CD4-positive, CD25-positive, alpha-beta regulatory T cell (primary cell): ENCODE measurements around the gene TAF5L. TPM values are rescaled to one million over a fixed set of nuclear protein-coding genes. Genes with fewer than 3 reads are reported as not detected.

ENCODE experiments used
- ATAC-seq, 2 donors: fragments of 150-1000 bp; cut with Tn5 transposase; one replicate each; pipeline ENCODE4 v1.10.0; 2021; ENCODE audit warnings: low read depth in 2 of 2, moderate number of reproducible peaks in 2 of 2, moderate library complexity in 1 of 2
- DNase-seq, 3 donors: peaks; one replicate each; pipeline versions ENCODE4 v3.0.0 to v3.0.0-alpha.2; 2012 to 2022; ENCODE audit warnings: mixed read lengths in 1 of 3
- H3K27ac ChIP-seq: one replicate; pipeline ENCODE4 v1.7.0; 2013; ENCODE audit warnings: mild to moderate bottlenecking, low read length; ENCODE audit not compliant: insufficient read depth, poor library complexity, severe bottlenecking
- H3K27me3 ChIP-seq: one replicate; pipeline ENCODE4 v1.7.0; 2013; ENCODE audit warnings: low read length; ENCODE audit not compliant: control insufficient read depth, insufficient read depth
- H3K36me3 ChIP-seq: one replicate; pipeline ENCODE4 v1.7.0; 2013; ENCODE audit warnings: mild to moderate bottlenecking, low read length, moderate library complexity; ENCODE audit not compliant: control insufficient read depth, insufficient read depth
- H3K4me1 ChIP-seq: 2 replicates; pipeline ENCODE4 v1.7.0; 2013; ENCODE audit warnings: mild to moderate bottlenecking, low read length; ENCODE audit not compliant: insufficient read depth, control insufficient read depth, poor library complexity, severe bottlenecking
- H3K4me3 ChIP-seq: one replicate; pipeline ENCODE4 v1.7.0; 2013; ENCODE audit warnings: low read depth, mild to moderate bottlenecking, low read length, moderate library complexity
- H3K9me3 ChIP-seq, 2 experiments: 1 replicate in 1 of 2; 2 replicates in 1 of 2; pipeline ENCODE4 v1.7.0; 2013; ENCODE audit warnings: low read length in 2 of 2, mild to moderate bottlenecking in 1 of 2, moderate library complexity in 1 of 2; ENCODE audit not compliant: control insufficient read depth in 2 of 2
- H3K27ac Mint-ChIP-seq, 3 donors: one replicate each; pipeline ENCODE4 v1.8.0; 2020 to 2022; ENCODE audit warnings: mild to moderate bottlenecking in 3 of 3, mixed read lengths in 3 of 3, moderate library complexity in 2 of 3
- H3K27me3 Mint-ChIP-seq: one replicate; pipeline ENCODE4 v1.8.0; 2022; ENCODE audit warnings: mild to moderate bottlenecking, mixed read lengths
- H3K36me3 Mint-ChIP-seq: one replicate; pipeline ENCODE4 v1.8.0; 2020; ENCODE audit warnings: mixed read lengths
- H3K4me1 Mint-ChIP-seq, 4 donors: one replicate each; pipeline ENCODE4 v1.8.0; 2020 to 2022; ENCODE audit warnings: mixed read lengths in 4 of 4, mild to moderate bottlenecking in 1 of 4
- H3K4me3 Mint-ChIP-seq, 4 donors: one replicate each; pipeline ENCODE4 v1.8.0; 2020 to 2022; ENCODE audit warnings: mild to moderate bottlenecking in 4 of 4, mixed read lengths in 4 of 4, moderate library complexity in 3 of 4
- H3K9me3 Mint-ChIP-seq, 7 donors: one replicate each; pipeline ENCODE4 v1.8.0; 2020 to 2022; ENCODE audit warnings: mixed read lengths in 7 of 7, mild to moderate bottlenecking in 3 of 7, moderate library complexity in 2 of 7
- polyA plus RNA-seq, 4 donors: library from polyadenylated mRNA; unstranded; fragments of 300-500 nt; fragmentation: Illumina TruSeq; gene quantifications; one replicate each; pipeline ENCODE4 v1.2.3, GENCODE V29; 2021
- total RNA-seq: library from RNA; stranded (reverse); gene quantifications from one replicate; pipeline ENCODE4 v1.2.3, GENCODE V29; 2022

The TAF5L gene
- total and polyA plus RNA-seq, 5 donors from 2014 or later, result 4.6 to 33.6 (median 5.9) TPM

DNA sequence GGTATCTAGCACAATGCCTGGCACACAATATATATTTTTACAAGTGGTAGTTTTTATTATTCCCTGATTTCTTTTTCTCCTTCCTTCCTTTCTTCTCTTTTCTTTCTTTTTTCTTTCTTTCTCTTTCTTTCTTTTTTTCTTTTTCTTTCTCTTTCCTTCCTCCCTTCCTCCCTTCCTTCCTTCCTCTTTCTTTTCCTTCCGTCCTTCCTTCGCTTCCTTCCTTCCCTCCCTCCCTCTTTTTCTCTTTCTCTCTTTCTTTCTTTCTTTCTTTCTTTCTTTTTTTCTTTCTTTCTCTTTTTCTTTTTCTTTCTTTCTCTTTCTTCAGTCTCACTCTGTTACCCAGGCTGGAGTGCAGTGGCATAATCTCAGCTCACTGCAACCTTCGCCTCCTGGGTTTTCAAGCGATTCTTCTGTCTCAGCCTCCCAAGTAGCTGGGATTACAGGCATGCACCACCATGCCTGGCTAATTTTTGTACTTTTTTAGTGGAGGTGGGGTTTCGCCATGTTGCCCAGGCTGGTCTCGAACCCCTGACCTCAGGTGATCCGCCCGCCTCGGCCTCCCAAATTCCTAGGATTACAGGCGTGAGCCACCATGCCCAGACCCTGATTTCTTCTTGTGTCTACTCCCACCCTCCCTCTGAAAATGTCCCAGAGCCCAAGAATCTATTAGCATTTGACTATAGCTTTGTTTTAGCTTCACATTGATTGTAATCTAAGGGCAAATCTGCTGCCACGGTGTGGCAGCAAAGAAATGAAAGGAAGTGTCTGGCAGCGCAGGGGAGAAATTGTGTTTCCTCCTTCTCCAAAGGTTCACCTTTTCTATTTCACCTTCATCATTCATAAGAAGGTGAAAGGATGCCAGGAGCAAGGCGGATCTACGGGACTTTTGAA, 47.5 kb downstream of the TAF5L start:
- ATAC-seq, result no peak
- no peak overlapping the region for H3K4me3 Mint-ChIP-seq
- no peaks in the 10 kb centered on the region for H3K36me3 Mint-ChIP-seq
- Histone ChIP-seq H3K4me3 (no peak overlapping the region), H3K27ac (no peak overlapping the region), H3K4me1 (no peaks in the 10 kb centered on the region), H3K27me3 (no peaks in the 10 kb centered on the region), H3K36me3 (no peaks in the 10 kb centered on the region), H3K9me3 (no peaks in the 10 kb centered on the region)
- no peaks in the 10 kb centered on the region for H3K4me1 Mint-ChIP-seq
- no peak for DNase-seq
- peaks cover 11% of the 10 kb centered on the region for H3K27me3 Mint-ChIP-seq
- H3K9me3 Mint-ChIP-seq, result peaks cover 0 to 2% (median 0%) of the 10 kb centered on the region in 7 donors
- H3K27ac Mint-ChIP-seq, result no peak overlapping the region

DNA sequence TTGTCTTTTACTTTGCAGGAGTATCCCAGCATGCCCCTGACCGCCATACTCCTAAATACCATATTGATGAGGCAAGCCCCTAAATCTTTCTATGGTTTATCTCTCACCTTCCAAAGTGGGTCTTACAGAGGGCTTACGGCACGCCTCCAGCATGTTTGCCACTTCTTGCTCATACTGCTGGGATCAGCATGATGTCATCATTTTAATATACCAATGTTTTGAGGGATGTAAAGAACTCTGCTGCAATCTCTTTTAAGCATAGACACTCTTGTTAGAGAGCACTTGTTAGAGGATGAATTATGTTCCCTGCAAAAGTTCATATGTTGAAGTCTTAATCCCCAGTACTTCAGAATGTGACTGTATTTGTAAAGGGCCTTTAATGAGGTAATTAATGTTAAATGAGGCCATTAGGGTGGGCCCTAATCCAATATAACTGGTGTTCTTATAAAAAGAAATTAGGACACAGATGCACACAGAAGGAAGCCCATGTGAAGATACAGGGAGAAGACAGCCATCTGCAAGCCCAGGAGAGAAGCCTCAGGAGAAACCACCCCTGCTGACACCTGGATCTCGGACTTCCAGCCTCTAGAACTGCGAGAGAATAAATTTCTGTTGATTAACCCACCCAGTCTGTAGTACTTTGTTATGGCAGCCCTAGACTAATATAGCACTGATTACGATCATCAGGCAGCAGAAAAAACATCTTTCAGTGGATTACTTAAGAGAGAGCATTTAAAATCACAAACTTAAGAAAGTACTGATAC, 51.1 kb downstream of the TAF5L start:
- no peaks in the 10 kb centered on the region for H3K36me3 Mint-ChIP-seq
- Histone ChIP-seq H3K27ac (no peak overlapping the region), H3K4me3 (no peak overlapping the region), H3K27me3 (no peaks in the 10 kb centered on the region), H3K9me3 (no peaks in the 10 kb centered on the region), H3K36me3 (no peaks in the 10 kb centered on the region), H3K4me1 (no peaks in the 10 kb centered on the region)
- H3K4me3 Mint-ChIP-seq, result no peak overlapping the region
- peaks cover 0 to 3% (median 1%) of the 10 kb centered on the region in 4 donors for H3K4me1 Mint-ChIP-seq
- peak overlapping the region in 1 of 3 donors; percentile 27 for H3K27ac Mint-ChIP-seq
- no peak for DNase-seq
- H3K9me3 Mint-ChIP-seq, result peaks cover 0 to 2% (median 0%) of the 10 kb centered on the region in 7 donors
- peaks cover 11% of the 10 kb centered on the region for H3K27me3 Mint-ChIP-seq
- no peak for ATAC-seq

DNA sequence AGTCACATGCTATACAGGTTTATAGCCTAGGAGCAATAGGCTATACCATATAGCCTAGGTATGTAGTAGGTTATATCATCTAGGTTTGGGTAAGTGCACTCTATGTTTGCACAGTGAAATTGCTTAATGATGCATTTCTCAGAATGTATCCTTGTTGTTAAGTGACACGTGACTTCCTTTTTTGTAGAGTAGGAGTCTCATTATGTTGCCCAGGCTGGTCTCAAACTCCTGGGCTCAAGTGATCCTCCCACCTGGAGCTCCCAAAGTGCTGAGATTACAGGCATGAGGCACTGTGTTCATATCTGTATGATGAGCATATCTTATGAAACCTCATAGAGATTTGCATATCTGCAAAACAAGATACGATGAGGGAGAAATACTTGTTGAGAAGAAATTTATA, 53.6 kb downstream of the TAF5L start:
- peaks cover 2% of the 10 kb centered on the region for H3K27me3 ChIP-seq
- H3K27ac ChIP-seq, result no peak overlapping the region
- Mint-ChIP-seq H3K9me3 (no peaks in the 10 kb centered on the region), H3K27ac (no peak overlapping the region), H3K27me3 (peaks cover 6% of the 10 kb centered on the region), H3K4me3 (no peak overlapping the region), H3K4me1 (peaks cover 0 to 3% (median 1%) of the 10 kb centered on the region in 4 donors), H3K36me3 (no peaks in the 10 kb centered on the region)
- peak in 1 of 3 donors; percentile 11 for DNase-seq
- no peak overlapping the region for H3K4me3 ChIP-seq
- no peaks in the 10 kb centered on the region for H3K4me1 ChIP-seq
- ATAC-seq, result no peak
- H3K36me3 ChIP-seq, result no peaks in the 10 kb centered on the region
- H3K9me3 ChIP-seq, result no peaks in the 10 kb centered on the region

DNA sequence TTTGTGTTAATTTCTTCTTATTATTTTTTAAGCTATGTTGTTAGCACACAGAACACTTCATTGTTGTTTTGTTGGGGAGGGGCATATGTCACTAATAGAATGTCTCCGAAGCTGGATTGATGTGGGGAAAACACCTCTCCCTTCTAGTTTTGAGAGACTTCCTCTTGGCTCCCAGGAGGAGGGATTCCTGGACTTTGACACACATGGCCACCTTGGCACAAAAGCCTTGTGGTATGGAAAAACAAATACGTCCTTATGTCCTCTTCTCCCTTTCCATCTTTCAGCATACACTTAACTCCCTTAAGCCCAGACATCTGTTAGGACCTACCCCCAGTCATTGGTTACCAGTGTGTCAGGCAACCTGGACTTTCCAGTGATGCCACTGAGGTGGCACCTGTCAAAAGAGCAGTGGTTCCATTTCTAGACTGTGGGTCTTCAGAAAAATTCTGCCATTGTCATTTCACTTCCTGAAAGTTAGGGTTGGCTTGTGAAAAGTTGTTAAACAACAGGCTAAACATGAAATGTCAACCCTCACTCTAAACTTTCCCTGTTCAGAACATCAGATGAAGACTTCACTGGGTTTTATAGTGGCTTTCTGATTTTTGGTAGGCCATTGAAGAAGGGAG, 54.9 kb downstream of the TAF5L start:
- no peaks in the 10 kb centered on the region for H3K9me3 ChIP-seq
- DNase-seq, result no peak

DNA sequence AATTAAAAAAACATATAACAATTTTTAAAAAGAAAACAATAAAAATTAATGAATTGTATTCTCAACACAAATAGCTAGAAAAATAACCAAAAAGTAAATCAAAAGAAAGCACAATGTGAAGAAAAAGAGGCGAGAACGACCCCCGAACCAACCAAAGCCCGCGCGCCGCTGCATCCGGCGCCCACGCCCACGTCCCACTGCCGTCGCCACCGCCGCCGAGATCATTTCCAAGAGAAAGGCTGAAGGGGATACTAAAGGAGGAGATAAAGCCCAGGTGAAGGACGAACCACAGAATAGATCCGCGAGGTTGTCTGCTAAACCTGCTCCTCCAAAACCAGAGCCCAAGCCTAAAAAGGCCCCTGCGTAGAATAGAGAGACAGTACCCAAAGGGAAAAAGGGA, 55.6 kb downstream of the TAF5L start:
- no peaks in the 10 kb centered on the region for H3K9me3 Mint-ChIP-seq
- peak overlapping the region in 1 of 3 donors; percentile 82 for H3K27ac Mint-ChIP-seq
- Histone ChIP-seq H3K9me3 (no peaks in the 10 kb centered on the region), H3K36me3 (no peaks in the 10 kb centered on the region), H3K4me1 (no peaks in the 10 kb centered on the region), H3K4me3 (no peak overlapping the region), H3K27me3 (peaks cover 5% of the 10 kb centered on the region), H3K27ac (no peak overlapping the region)
- H3K4me1 Mint-ChIP-seq, result peaks cover 0 to 3% (median 1%) of the 10 kb centered on the region in 4 donors
- no peaks in the 10 kb centered on the region for H3K36me3 Mint-ChIP-seq
- ATAC-seq (no peak), DNase-seq (no peak)
- peaks cover 9% of the 10 kb centered on the region for H3K27me3 Mint-ChIP-seq
- H3K4me3 Mint-ChIP-seq, result no peak overlapping the region

More for the DNA sequence above, 54.9 kb downstream of the TAF5L start:
- Mint-ChIP-seq H3K36me3 (no peaks in the 10 kb centered on the region), H3K4me3 (no peak overlapping the region), H3K4me1 (peaks cover 0 to 3% (median 1%) of the 10 kb centered on the region in 4 donors), H3K9me3 (no peaks in the 10 kb centered on the region), H3K27ac (no peak overlapping the region), H3K27me3 (peaks cover 9% of the 10 kb centered on the region)
- Histone ChIP-seq H3K27me3 (peaks cover 5% of the 10 kb centered on the region), H3K27ac (no peak overlapping the region), H3K36me3 (no peaks in the 10 kb centered on the region), H3K4me3 (no peak overlapping the region), H3K4me1 (no peaks in the 10 kb centered on the region)
- ATAC-seq, result no peak

DNA sequence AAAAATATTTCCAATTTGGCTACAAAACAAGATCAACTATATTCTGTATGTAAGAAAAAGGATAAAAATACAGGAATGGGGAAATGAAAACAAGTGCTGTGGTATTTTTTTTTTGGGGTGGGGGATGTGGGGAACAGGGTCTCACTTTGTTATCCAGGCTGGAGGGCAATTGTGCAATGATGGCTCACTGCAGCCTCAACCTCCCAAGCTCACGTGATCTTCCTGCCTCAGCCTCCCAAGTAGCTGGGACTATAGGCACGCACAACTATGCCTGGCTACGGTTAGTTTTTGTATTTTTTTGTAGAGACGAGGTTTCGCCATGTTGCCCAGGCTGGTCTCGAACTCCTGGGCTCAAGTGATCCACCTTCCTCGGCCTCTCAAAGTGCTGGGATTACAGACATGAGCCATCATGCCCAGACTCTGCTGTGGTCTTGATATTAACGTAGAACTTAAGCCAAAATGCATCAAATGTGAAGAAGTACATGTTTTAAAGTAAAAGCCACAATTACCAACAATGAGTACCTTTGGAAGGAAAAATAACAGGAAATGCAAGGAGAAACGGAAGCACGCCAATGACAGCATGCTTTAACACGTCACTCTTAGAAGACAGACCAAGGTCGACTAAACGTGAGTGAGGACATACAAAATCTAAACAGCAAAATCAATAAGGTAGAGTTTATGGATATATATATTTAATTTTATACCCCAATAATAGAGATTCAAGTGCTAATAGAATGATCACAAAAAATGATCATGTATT, 58.6 kb downstream of the TAF5L start:
- Histone ChIP-seq H3K27me3 (peaks cover 5% of the 10 kb centered on the region), H3K4me1 (no peaks in the 10 kb centered on the region), H3K36me3 (no peaks in the 10 kb centered on the region), H3K4me3 (no peak overlapping the region), H3K9me3 (no peaks in the 10 kb centered on the region), H3K27ac (no peak overlapping the region)
- Mint-ChIP-seq H3K27me3 (peaks cover 6% of the 10 kb centered on the region), H3K4me3 (no peak overlapping the region), H3K4me1 (peaks cover 0 to 1% (median under 1%) of the 10 kb centered on the region in 4 donors), H3K27ac (no peak overlapping the region), H3K9me3 (no peaks in the 10 kb centered on the region), H3K36me3 (no peaks in the 10 kb centered on the region)
- ATAC-seq (no peak), DNase-seq (no peak)

DNA sequence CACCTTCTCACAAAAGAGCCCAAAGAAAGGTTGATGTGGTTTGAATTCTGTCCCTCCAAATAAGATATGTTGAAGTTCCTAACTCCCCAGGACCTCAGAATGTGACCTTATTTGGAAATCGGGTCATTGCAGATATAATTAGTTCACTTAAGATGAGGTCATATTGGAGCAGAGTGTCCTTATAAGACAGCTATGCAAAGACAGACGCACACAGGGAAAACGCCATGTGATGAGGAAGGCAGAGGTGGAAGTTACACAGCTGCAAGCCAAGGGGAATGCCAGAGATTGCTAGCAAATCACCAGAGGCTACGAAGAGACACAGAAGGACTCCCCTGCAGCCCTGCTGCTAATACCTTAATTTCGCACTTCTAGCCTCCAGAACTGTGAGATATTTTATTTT, 62.2 kb downstream of the TAF5L start:
- DNase-seq (no peak), ATAC-seq (no peak)
- Histone ChIP-seq H3K4me3 (no peak overlapping the region), H3K4me1 (peaks cover 8% of the 10 kb centered on the region), H3K36me3 (no peaks in the 10 kb centered on the region), H3K27me3 (peaks cover 5% of the 10 kb centered on the region), H3K9me3 (no peaks in the 10 kb centered on the region), H3K27ac (no peak overlapping the region)
- no peaks in the 10 kb centered on the region for H3K36me3 Mint-ChIP-seq
- peaks cover 0 to 7% (median 2%) of the 10 kb centered on the region in 4 donors for H3K4me1 Mint-ChIP-seq
- no peak overlapping the region for H3K4me3 Mint-ChIP-seq
- no peak overlapping the region for H3K27ac Mint-ChIP-seq
- no peaks in the 10 kb centered on the region for H3K9me3 Mint-ChIP-seq
- H3K27me3 Mint-ChIP-seq, result peaks cover 6% of the 10 kb centered on the region
